ENCODE data around the gene TRAPPC12. TPM values are rescaled to one million over a fixed set of nuclear protein-coding genes. Genes with fewer than 3 reads are reported as not detected.

Gene TRAPPC12
- total and polyA plus RNA-seq, 4 donors: 47.6 to 163 (median 104) TPM

DNA sequence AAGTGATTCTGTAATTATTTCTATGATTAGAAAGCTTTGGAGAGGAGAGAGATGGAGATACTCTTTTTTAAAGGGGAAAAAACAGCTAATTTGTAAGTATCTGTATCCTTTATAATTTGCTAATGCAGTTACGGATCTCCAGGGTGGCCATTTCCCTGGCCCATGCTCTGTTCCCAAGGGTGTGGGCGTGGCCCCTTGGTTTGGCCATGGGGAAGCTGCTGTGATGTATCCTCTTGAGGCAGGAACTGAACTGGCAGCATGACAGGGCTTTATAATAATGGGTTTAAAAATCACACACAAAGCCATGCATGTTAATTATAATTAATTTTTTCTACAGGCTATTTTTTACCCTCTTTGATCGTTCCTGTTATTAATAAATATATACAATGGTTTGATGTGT is 27.0 kb downstream of the TRAPPC12 start:
- no peaks in the 10 kb centered on the region for H3K9me3 ChIP-seq (ENCODE audit: control insufficient read depth, low read length)
- WGBS, 2 donors: 85 to 86% methylated on average over 3 of the region's 3 CpGs
- no peak for ATAC-seq (ENCODE audit: low FRiP score)
- H3K4me1 ChIP-seq (ENCODE audit: control insufficient read depth in 1 of 2, insufficient read depth in 2 of 2, low read length in 2 of 2): no peaks in the 10 kb centered on the region
- intact Hi-C loops (cut with DNase I): no loop called here
- H3K27me3 ChIP-seq (ENCODE audit: control insufficient read depth in 1 of 2, insufficient read depth in 2 of 2, low read length in 1 of 2): no peaks in the 10 kb centered on the region
- no peak for DNase-seq
- H3K36me3 ChIP-seq (ENCODE audit: control insufficient read depth in 1 of 2, insufficient read depth in 2 of 2, low read length in 1 of 2): peaks cover 0 to 4% of the 10 kb centered on the region in 2 donors
- no peak overlapping the region for H3K27ac ChIP-seq (ENCODE audit: low read depth in 1 of 2, low read length in 2 of 2)
- H3K4me3 ChIP-seq (ENCODE audit: low read length in 2 of 2): no peak overlapping the region

DNA sequence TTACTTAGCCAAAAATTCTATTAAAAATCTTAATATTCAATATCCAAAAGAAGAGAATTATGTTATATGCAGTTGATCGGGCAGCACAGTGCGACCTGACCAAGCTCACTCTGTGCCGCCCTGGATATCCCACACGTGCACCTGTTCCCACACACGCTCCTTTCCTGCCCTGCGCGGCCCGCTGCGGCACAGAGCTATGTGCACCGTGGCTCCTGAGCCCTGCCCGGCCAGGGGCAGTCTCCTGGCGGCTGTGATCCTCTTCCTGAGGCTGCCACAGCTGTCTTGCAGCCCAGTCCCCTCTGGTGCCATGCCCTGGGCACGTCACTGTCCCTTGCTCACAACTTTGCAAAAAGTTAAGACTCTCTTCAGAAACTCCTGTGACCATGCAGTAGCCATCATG is 29.3 kb downstream of the TRAPPC12 start:
- DNase-seq (no peak), ATAC-seq (ENCODE audit: low FRiP score) (no peak)
- no peaks in the 10 kb centered on the region for H3K27me3 ChIP-seq (ENCODE audit: control insufficient read depth in 1 of 2, insufficient read depth in 2 of 2, low read length in 1 of 2)
- H3K4me3 ChIP-seq (ENCODE audit: low read length in 2 of 2): no peak overlapping the region
- intact Hi-C loops (cut with DNase I): no loop called here
- 96% methylated on average over 13 of the region's 13 CpGs for WGBS, 2 donors
- H3K27ac ChIP-seq (ENCODE audit: low read depth in 1 of 2, low read length in 2 of 2): no peak overlapping the region
- H3K36me3 ChIP-seq (ENCODE audit: control insufficient read depth in 1 of 2, insufficient read depth in 2 of 2, low read length in 1 of 2): no peaks in the 10 kb centered on the region
- no peaks in the 10 kb centered on the region for H3K9me3 ChIP-seq (ENCODE audit: control insufficient read depth, low read length)
- no peaks in the 10 kb centered on the region for H3K4me1 ChIP-seq (ENCODE audit: control insufficient read depth in 1 of 2, insufficient read depth in 2 of 2, low read length in 2 of 2)

DNA sequence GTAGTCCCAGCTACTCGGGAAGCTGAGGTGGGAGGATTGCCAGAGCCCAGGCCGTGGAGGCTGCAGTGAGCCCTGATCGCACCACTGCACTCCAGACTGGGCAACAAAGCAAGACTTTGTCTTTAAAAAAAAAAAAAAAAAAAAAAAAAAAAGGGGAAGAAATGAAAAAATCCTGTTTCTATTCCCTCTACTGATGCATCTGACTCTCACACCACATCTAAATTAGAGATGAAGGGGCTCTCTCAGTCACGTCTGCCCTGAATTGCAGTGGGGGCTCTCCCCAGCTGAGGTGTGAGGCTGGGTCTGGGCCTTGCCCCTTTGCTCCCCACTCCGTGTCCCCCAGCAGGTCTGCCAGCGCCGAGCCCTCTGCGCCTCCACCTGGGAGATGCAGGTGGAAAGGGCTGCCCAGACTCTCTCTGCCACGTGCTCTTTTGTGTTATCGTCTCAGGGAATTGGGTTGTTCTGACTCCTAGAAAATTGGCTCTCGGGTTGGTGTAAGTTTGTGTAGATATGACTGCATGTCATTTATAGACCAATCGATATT is 30.2 kb downstream of the TRAPPC12 start:
- DNase-seq: no peak
- H3K27me3 ChIP-seq (ENCODE audit: control insufficient read depth in 1 of 2, insufficient read depth in 2 of 2, low read length in 1 of 2): no peaks in the 10 kb centered on the region
- H3K27ac ChIP-seq (ENCODE audit: low read depth in 1 of 2, low read length in 2 of 2): no peak overlapping the region
- no peak overlapping the region for H3K4me3 ChIP-seq (ENCODE audit: low read length in 2 of 2)
- intact Hi-C loops (cut with DNase I): no loop called here
- H3K36me3 ChIP-seq (ENCODE audit: control insufficient read depth in 1 of 2, insufficient read depth in 2 of 2, low read length in 1 of 2): no peaks in the 10 kb centered on the region
- no peak for ATAC-seq (ENCODE audit: low FRiP score)
- 90 to 96% methylated on average over 12 of the region's 12 CpGs for WGBS, 2 donors
- no peaks in the 10 kb centered on the region for H3K4me1 ChIP-seq (ENCODE audit: control insufficient read depth in 1 of 2, insufficient read depth in 2 of 2, low read length in 2 of 2)
- no peaks in the 10 kb centered on the region for H3K9me3 ChIP-seq (ENCODE audit: control insufficient read depth, low read length)

DNA sequence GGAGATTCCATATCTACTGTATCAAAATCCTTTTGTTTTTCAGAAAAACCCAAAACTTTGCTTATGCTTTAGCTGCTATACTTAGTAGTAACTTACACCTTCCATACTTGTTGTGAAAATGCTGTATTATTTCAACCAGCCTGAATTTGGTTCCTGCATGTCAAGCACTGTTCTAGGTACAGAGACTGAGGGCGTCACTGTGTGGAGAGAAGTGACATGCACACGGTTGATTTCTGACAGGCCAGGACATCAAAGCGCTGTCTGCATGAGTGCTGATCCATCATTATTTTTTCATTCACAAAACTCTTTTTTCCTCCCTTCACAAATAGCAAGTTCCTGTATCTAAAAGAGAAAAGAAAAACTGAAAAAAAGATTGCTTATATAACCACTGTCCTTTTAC is 31.6 kb downstream of the TRAPPC12 start:
- Histone ChIP-seq H3K36me3 (ENCODE audit: control insufficient read depth in 1 of 2, insufficient read depth in 2 of 2, low read length in 1 of 2) (peaks cover 0 to 2% of the 10 kb centered on the region in 2 donors), H3K27ac (ENCODE audit: low read depth in 1 of 2, low read length in 2 of 2) (no peak overlapping the region), H3K4me3 (ENCODE audit: low read length in 2 of 2) (no peak overlapping the region), H3K4me1 (ENCODE audit: control insufficient read depth in 1 of 2, insufficient read depth in 2 of 2, low read length in 2 of 2) (no peaks in the 10 kb centered on the region), H3K9me3 (ENCODE audit: control insufficient read depth, low read length) (no peaks in the 10 kb centered on the region), H3K27me3 (ENCODE audit: control insufficient read depth in 1 of 2, insufficient read depth in 2 of 2, low read length in 1 of 2) (no peaks in the 10 kb centered on the region)
- DNase-seq (no peak), ATAC-seq (ENCODE audit: low FRiP score) (no peak)
- intact Hi-C loops (cut with DNase I): no loop called here
- 82 to 83% methylated on average over 3 of the region's 3 CpGs for WGBS, 2 donors

DNA sequence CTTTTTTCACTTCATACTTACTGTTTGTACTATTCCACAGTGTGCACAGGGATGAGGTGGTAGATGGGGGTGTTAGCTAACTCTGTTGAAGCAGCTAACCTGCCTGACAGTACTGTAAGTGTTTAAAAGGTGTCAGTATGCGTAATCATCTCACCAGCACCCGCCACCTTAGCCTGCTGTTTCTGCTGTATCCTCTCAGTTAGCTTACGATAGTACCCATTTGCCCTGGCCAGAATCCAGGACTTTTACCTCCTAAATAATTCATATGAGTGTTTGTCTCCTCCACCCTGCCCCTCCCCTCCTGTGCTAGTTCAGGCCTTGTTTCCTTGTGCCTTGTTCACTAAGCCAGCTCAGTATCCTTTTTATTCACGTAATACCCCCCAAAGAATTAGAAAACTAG is 34.2 kb downstream of the TRAPPC12 start:
- Histone ChIP-seq H3K36me3 (ENCODE audit: control insufficient read depth in 1 of 2, insufficient read depth in 2 of 2, low read length in 1 of 2) (peaks cover 1 to 2% of the 10 kb centered on the region in 2 donors), H3K27me3 (ENCODE audit: control insufficient read depth in 1 of 2, insufficient read depth in 2 of 2, low read length in 1 of 2) (no peaks in the 10 kb centered on the region), H3K9me3 (ENCODE audit: control insufficient read depth, low read length) (no peaks in the 10 kb centered on the region), H3K27ac (ENCODE audit: low read depth in 1 of 2, low read length in 2 of 2) (no peak overlapping the region), H3K4me1 (ENCODE audit: control insufficient read depth in 1 of 2, insufficient read depth in 2 of 2, low read length in 2 of 2) (no peaks in the 10 kb centered on the region), H3K4me3 (ENCODE audit: low read length in 2 of 2) (no peak overlapping the region)
- no peak for DNase-seq
- intact Hi-C loops (cut with DNase I): no loop called here
- WGBS, 2 donors: 94 to 95% methylated on average over 4 of the region's 4 CpGs
- ATAC-seq (ENCODE audit: low FRiP score): no peak

DNA sequence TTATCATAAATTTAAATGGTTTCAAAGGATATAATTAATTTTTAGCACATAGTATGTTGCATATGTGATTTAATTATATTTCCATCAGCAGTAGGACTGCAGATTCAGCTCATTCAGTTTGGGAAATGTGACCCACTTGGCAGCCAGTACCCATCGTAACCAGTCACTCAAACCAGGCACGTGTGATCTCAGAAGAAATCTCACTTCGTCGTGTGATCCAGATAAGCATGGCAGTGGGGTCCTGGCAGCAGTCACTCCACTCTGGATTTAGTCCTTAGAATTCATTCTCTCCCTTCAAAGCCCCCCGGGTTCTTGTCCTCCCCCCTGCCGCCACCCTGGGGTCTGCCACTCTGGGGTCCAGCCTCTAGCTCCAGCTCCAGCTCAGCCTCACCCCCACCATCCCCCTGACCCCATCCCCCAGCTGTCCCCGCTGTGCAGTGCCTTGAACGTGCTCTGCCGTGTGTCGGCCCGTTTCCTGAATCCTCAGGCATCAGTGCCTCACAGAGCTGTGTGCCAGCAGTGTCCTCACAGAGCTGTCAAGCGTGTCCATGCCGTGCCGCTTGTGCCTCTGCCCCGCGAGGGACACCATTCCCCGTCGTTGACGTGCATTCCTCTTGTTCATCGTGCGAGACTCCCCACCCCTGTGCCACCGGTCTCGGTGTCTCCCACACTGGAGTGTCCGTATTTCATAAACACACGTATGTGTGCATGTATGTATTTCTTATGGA is 34.8 kb downstream of the TRAPPC12 start:
- intact Hi-C loops (cut with DNase I): no loop called here
- DNase-seq: no peak
- Histone ChIP-seq H3K9me3 (ENCODE audit: control insufficient read depth, low read length) (no peaks in the 10 kb centered on the region), H3K4me1 (ENCODE audit: control insufficient read depth in 1 of 2, insufficient read depth in 2 of 2, low read length in 2 of 2) (no peaks in the 10 kb centered on the region), H3K4me3 (ENCODE audit: low read length in 2 of 2) (no peak overlapping the region), H3K27me3 (ENCODE audit: control insufficient read depth in 1 of 2, insufficient read depth in 2 of 2, low read length in 1 of 2) (no peaks in the 10 kb centered on the region), H3K27ac (ENCODE audit: low read depth in 1 of 2, low read length in 2 of 2) (no peak overlapping the region), H3K36me3 (ENCODE audit: control insufficient read depth in 1 of 2, insufficient read depth in 2 of 2, low read length in 1 of 2) (peaks cover 1 to 2% of the 10 kb centered on the region in 2 donors)
- ATAC-seq (ENCODE audit: low FRiP score): no peak
- 83 to 86% methylated on average over 25 of the region's 25 CpGs for WGBS, 2 donors

DNA sequence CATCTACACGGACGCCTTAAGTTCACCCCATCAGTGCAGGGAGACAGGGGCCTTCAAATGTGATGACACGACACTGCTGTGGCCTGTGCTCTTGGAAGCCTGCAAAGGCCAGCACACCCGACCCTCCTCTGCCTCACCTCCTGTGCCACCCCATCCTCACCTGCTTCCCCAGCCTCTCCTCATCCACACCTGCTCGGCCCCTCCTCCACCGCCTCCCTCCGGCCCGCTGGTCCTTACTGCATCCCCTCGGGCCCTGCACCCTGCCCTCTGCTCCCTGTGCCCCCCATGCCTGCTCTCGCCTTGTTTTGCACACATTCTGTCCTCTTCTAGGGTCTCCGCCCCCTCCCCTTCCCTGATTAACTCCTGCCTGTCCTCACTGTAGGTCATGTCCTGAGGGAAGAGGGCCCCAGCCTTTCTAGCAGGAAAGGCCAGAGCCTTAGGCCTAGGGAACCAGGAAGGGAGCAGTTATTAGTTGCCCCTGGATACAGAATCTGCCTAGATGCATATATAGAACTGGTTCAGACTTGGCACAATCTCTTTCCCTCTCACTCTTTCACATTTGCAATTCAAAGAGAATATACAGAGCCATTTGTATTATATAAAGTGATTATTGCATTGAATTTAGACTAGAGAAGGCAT is 39.4 kb downstream of the TRAPPC12 start:
- Histone ChIP-seq H3K4me1 (ENCODE audit: control insufficient read depth in 1 of 2, insufficient read depth in 2 of 2, low read length in 2 of 2) (no peaks in the 10 kb centered on the region), H3K36me3 (ENCODE audit: control insufficient read depth in 1 of 2, insufficient read depth in 2 of 2, low read length in 1 of 2) (peaks cover 2 to 6% of the 10 kb centered on the region in 2 donors), H3K27me3 (ENCODE audit: control insufficient read depth in 1 of 2, insufficient read depth in 2 of 2, low read length in 1 of 2) (no peaks in the 10 kb centered on the region), H3K4me3 (ENCODE audit: low read length in 2 of 2) (no peak overlapping the region), H3K27ac (ENCODE audit: low read depth in 1 of 2, low read length in 2 of 2) (no peak overlapping the region), H3K9me3 (ENCODE audit: control insufficient read depth, low read length) (no peaks in the 10 kb centered on the region)
- intact Hi-C loops (cut with DNase I): no loop called here
- DNase-seq (no peak), ATAC-seq (ENCODE audit: low FRiP score) (no peak)
- 81 to 84% methylated on average over 11 of the region's 11 CpGs for WGBS, 2 donors

DNA sequence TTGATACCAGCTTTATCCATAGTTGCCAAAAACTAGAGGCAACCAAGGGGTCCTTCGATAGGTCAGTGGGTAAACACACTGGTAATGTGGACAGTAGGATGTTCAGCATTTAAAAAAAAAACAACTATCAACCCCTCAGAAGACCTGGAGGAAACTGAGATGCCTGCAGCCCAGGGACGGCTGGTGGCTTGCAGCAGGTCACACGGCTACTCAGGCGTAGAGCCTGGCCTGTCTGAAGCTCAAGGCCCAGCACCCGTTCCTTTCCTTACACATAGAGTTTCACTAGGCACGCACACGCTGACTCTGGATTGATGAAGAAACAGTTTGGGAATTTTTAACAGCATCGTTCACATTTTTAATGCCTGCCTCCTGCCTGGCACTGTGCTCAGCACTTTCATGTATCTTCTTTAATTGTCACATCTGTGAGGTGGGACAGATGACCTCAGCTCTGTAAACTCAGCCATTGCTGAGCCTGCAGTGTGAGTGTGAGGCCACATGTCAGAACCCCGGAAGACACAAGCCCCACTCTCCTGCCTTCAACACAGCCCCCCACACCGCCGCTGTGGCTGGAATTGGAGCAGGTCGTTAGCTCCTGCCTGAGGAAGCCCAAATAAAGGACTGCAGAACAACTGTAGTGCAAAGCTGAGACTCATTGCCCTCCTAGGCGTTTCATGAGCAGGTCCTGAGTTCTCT is 40.7 kb downstream of the TRAPPC12 start:
- H3K9me3 ChIP-seq (ENCODE audit: control insufficient read depth, low read length): no peaks in the 10 kb centered on the region
- WGBS, 2 donors: 82 to 83% methylated on average over 12 of the region's 13 CpGs
- no peak for ATAC-seq (ENCODE audit: low FRiP score)
- H3K27ac ChIP-seq (ENCODE audit: low read depth in 1 of 2, low read length in 2 of 2): no peak overlapping the region
- H3K4me1 ChIP-seq (ENCODE audit: control insufficient read depth in 1 of 2, insufficient read depth in 2 of 2, low read length in 2 of 2): no peaks in the 10 kb centered on the region
- no peak overlapping the region for H3K4me3 ChIP-seq (ENCODE audit: low read length in 2 of 2)
- intact Hi-C loops (cut with DNase I): loop anchor here (5.0 kb wide), 2 partner anchors 42 to 232 kb away; no protein-coding TSS in a partner anchor
- H3K27me3 ChIP-seq (ENCODE audit: control insufficient read depth in 1 of 2, insufficient read depth in 2 of 2, low read length in 1 of 2): no peaks in the 10 kb centered on the region
- peaks cover 0 to 6% of the 10 kb centered on the region in 2 donors for H3K36me3 ChIP-seq (ENCODE audit: control insufficient read depth in 1 of 2, insufficient read depth in 2 of 2, low read length in 1 of 2)
- no peak for DNase-seq

All from aorta (tissue), 5 donors.